Neural cell (in vitro differentiated cells): ENCODE measurements around the gene TBPL1. TPM values are rescaled to one million over a fixed set of nuclear protein-coding genes. Genes with fewer than 3 reads are reported as not detected.

Experiments
- H2AFZ ChIP-seq: fragments of 200-600, 300-800 bp; sonication (generic), shearing (Covaris generic); 2 replicates; pipeline ENCODE4 v1.6.0; 2014; ENCODE audit warnings: low read depth, mild to moderate bottlenecking, antibody characterized with exemption, low read length, moderate library complexity
- H3F3A ChIP-seq: fragments of 200-600 bp; shearing (Covaris generic); 2 replicates; pipeline ENCODE4 v1.6.1; 2016; ENCODE audit warnings: mild to moderate bottlenecking, moderate library complexity, mixed read lengths, antibody characterized with exemption, low read length; ENCODE audit not compliant: insufficient read depth, poor library complexity, severe bottlenecking
- H3K27ac ChIP-seq: fragments of 200-600, 300-800 bp; sonication (generic), shearing (Covaris generic); 2 replicates; pipeline ENCODE4 v1.5.1; 2014; ENCODE audit warnings: mild to moderate bottlenecking, low read length, moderate library complexity
- H3K27me3 ChIP-seq: fragments of 300-800, 200-600 bp; sonication (generic), shearing (Covaris generic); 2 replicates; pipeline ENCODE4 v1.6.0; 2014; ENCODE audit warnings: mild to moderate bottlenecking, low read depth, low read length, moderate library complexity; ENCODE audit not compliant: insufficient read depth
- H3K36me3 ChIP-seq: fragments of 300-800, 200-600 bp; sonication (generic), shearing (Covaris generic); 2 replicates; pipeline ENCODE4 v1.5.1; 2014; ENCODE audit warnings: mild to moderate bottlenecking, antibody characterized with exemption, low read length, moderate library complexity; ENCODE audit not compliant: insufficient read depth
- H3K4me2 ChIP-seq: fragments of 300-800, 200-600 bp; sonication (generic), shearing (Covaris generic); 2 replicates; pipeline ENCODE4 v1.6.0; 2014; ENCODE audit warnings: mild to moderate bottlenecking, low read length
- H3K4me3 ChIP-seq: fragments of 300-800, 200-600 bp; sonication (generic), shearing (Covaris generic); 2 replicates; pipeline ENCODE4 v1.5.1; 2014; ENCODE audit warnings: mild to moderate bottlenecking, low read length, moderate library complexity
- H3K79me2 ChIP-seq: fragments of 200-600 bp; shearing (Covaris generic); replicated peaks from 2 replicates; pipeline ENCODE4 v1.6.0; 2014; ENCODE audit warnings: mild to moderate bottlenecking, low read length, moderate library complexity; ENCODE audit not compliant: insufficient read depth
- H3K9ac ChIP-seq: fragments of 300-800, 200-600 bp; sonication (generic), shearing (Covaris generic); 2 replicates; pipeline ENCODE4 v1.6.1; 2016; ENCODE audit warnings: mild to moderate bottlenecking, low read length, mixed read lengths
- H3K9me2 ChIP-seq: fragments of 200-600 bp; shearing (Covaris generic); 2 replicates; pipeline ENCODE4 v1.6.1; 2016; ENCODE audit warnings: mild to moderate bottlenecking, low read length, mixed read lengths; ENCODE audit not compliant: insufficient read depth
- H3K9me3 ChIP-seq: fragments of 200-600, 300-800 bp; sonication (generic), shearing (Covaris generic); 2 replicates; pipeline ENCODE4 v1.6.1; 2016; ENCODE audit warnings: mild to moderate bottlenecking, mixed run types, low read length, moderate library complexity, mixed read lengths
- H4K20me1 ChIP-seq: fragments of 200-600 bp; shearing (Covaris generic); 2 replicates; pipeline ENCODE4 v1.6.1; 2016; ENCODE audit warnings: mild to moderate bottlenecking, mixed run types; ENCODE audit not compliant: insufficient read depth
- EP300 ChIP-seq: fragments of 450-650 bp; conservative IDR thresholded peaks from 2 replicates; pipeline ENCODE4 v1.6.1; 2014; ENCODE audit warnings: antibody characterized with exemption, mild to moderate bottlenecking, moderate library complexity; ENCODE audit not compliant: poor library complexity, severe bottlenecking
- EZH2 ChIP-seq: fragments of 200-600, 300-800 bp; shearing (Covaris generic), sonication (generic); IDR thresholded peaks from 2 replicates; pipeline ENCODE4 v1.6.1; 2014; ENCODE audit warnings: antibody characterized with exemption, low read length, borderline replicate concordance, mild to moderate bottlenecking; ENCODE audit not compliant: insufficient read depth, poor library complexity, severe bottlenecking
- MXI1 ChIP-seq: fragments of 450-650 bp; conservative IDR thresholded peaks from 2 replicates; pipeline ENCODE4 v1.6.1; 2014; ENCODE audit warnings: antibody characterized with exemption, mild to moderate bottlenecking; ENCODE audit not compliant: poor library complexity, severe bottlenecking
- POLR2AphosphoS5 ChIP-seq: IDR thresholded peaks from 2 replicates; pipeline ENCODE4 v1.6.1; 2012
- RAD21 ChIP-seq: fragments of 450-650 bp; conservative IDR thresholded peaks from 2 replicates; pipeline ENCODE4 v1.6.1; 2014; ENCODE audit warnings: antibody characterized with exemption, mild to moderate bottlenecking, moderate library complexity
- SMC3 ChIP-seq: fragments of 450-650 bp; conservative IDR thresholded peaks from 2 replicates; pipeline ENCODE4 v1.6.1; 2014; ENCODE audit warnings: antibody characterized with exemption, mild to moderate bottlenecking, moderate library complexity; ENCODE audit not compliant: poor library complexity
- TAF1 ChIP-seq: IDR thresholded peaks from 2 replicates; pipeline ENCODE4 v1.6.1; 2012; ENCODE audit warnings: low read depth
- polyA plus RNA-seq: library from polyadenylated mRNA; depleted of rRNA; stranded (reverse); fragments of >200 nt; gene quantifications from 2 replicates; pipeline ENCODE4 v1.2.3, GENCODE V29; 2014
- TF ChIP-seq, protein P1 (sequence below): IDR thresholded peaks from 2 replicates; pipeline ENCODE4 v1.6.1; 2012; ENCODE audit warnings: borderline replicate concordance
- TF ChIP-seq, protein P2 (sequence below): fragments of 450-650 bp; IDR thresholded peaks from 2 replicates; pipeline ENCODE4 v1.5.1; 2014; ENCODE audit warnings: antibody characterized with exemption, mild to moderate bottlenecking, moderate library complexity; ENCODE audit not compliant: poor library complexity, severe bottlenecking

The TBPL1 gene
- polyA plus RNA-seq, 1 donor from 2014 or later: 110 TPM

DNA sequence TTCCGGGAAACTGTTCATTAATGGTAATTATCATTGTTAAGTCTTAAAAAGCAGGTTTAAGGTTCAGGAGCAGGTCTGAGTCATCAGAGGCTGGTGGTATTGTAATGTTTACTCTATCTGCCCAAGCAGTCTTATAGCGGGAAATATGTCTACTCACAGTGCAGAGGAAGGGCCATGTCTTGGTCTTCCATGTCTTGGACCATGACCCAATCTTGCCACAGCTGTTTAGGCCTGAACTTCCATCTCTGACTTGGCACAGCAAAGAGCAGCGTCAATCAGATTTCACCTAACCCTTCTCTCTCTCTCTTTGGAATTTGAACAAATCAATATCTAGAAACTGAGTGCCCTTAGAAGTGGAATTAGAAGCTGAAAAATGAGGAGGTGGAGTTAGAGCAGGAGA, 73.6 kb downstream of the TBPL1 start:
- H3K79me2 ChIP-seq: no peaks in the 10 kb centered on the region
- H4K20me1 ChIP-seq: no peaks in the 10 kb centered on the region
- H2AFZ ChIP-seq: no peak overlapping the region
- no peak overlapping the region for H3K4me3 ChIP-seq
- TF ChIP-seq SMC3 (no peak), MXI1 (no peak), POLR2AphosphoS5 (no peak)
- no peak overlapping the region for H3K9ac ChIP-seq
- H3K9me2 ChIP-seq: no peaks in the 10 kb centered on the region
- H3K27ac ChIP-seq: no peak overlapping the region
- no peaks in the 10 kb centered on the region for H3F3A ChIP-seq
- H3K9me3 ChIP-seq: no peaks in the 10 kb centered on the region
- H3K36me3 ChIP-seq: no peaks in the 10 kb centered on the region
- H3K4me2 ChIP-seq: no peak overlapping the region
- no peaks in the 10 kb centered on the region for H3K27me3 ChIP-seq

DNA sequence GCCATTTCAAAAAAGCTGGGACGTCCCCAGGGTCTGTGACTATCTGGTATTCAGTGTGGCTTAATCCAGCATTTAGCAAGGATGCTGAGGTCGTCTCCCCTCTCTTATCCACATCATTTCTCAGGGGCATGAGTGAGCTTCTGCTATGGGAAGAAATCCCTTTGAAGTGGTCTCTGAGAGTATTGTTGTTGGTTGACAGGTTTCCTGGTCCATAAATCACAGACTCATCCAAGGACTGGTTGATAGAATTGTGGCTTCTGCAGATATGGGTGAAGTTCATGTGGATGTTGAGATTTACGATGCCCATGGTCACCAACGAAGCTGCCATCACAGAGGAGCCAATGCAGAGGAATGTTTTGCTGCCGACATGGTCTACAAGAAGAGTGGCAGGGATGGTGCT, 75.4 kb downstream of the TBPL1 start:
- TF ChIP-seq, protein P1, sequence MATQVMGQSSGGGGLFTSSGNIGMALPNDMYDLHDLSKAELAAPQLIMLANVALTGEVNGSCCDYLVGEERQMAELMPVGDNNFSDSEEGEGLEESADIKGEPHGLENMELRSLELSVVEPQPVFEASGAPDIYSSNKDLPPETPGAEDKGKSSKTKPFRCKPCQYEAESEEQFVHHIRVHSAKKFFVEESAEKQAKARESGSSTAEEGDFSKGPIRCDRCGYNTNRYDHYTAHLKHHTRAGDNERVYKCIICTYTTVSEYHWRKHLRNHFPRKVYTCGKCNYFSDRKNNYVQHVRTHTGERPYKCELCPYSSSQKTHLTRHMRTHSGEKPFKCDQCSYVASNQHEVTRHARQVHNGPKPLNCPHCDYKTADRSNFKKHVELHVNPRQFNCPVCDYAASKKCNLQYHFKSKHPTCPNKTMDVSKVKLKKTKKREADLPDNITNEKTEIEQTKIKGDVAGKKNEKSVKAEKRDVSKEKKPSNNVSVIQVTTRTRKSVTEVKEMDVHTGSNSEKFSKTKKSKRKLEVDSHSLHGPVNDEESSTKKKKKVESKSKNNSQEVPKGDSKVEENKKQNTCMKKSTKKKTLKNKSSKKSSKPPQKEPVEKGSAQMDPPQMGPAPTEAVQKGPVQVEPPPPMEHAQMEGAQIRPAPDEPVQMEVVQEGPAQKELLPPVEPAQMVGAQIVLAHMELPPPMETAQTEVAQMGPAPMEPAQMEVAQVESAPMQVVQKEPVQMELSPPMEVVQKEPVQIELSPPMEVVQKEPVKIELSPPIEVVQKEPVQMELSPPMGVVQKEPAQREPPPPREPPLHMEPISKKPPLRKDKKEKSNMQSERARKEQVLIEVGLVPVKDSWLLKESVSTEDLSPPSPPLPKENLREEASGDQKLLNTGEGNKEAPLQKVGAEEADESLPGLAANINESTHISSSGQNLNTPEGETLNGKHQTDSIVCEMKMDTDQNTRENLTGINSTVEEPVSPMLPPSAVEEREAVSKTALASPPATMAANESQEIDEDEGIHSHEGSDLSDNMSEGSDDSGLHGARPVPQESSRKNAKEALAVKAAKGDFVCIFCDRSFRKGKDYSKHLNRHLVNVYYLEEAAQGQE: no peak
- no peak for TF ChIP-seq EP300
- TF ChIP-seq EZH2: no peak
- no peak for TF ChIP-seq RAD21
- TF ChIP-seq SMC3: no peak
- TF ChIP-seq, protein P2, sequence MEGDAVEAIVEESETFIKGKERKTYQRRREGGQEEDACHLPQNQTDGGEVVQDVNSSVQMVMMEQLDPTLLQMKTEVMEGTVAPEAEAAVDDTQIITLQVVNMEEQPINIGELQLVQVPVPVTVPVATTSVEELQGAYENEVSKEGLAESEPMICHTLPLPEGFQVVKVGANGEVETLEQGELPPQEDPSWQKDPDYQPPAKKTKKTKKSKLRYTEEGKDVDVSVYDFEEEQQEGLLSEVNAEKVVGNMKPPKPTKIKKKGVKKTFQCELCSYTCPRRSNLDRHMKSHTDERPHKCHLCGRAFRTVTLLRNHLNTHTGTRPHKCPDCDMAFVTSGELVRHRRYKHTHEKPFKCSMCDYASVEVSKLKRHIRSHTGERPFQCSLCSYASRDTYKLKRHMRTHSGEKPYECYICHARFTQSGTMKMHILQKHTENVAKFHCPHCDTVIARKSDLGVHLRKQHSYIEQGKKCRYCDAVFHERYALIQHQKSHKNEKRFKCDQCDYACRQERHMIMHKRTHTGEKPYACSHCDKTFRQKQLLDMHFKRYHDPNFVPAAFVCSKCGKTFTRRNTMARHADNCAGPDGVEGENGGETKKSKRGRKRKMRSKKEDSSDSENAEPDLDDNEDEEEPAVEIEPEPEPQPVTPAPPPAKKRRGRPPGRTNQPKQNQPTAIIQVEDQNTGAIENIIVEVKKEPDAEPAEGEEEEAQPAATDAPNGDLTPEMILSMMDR: no peak
- TF ChIP-seq MXI1: no peak
- TF ChIP-seq TAF1: no peak
- no peak for TF ChIP-seq POLR2AphosphoS5
- H3K4me2 ChIP-seq: no peak overlapping the region
- no peak overlapping the region for H3K4me3 ChIP-seq
- no peaks in the 10 kb centered on the region for H3F3A ChIP-seq
- H3K9me2 ChIP-seq: no peaks in the 10 kb centered on the region
- no peak overlapping the region for H2AFZ ChIP-seq
- H3K79me2 ChIP-seq: no peaks in the 10 kb centered on the region
- H3K9ac ChIP-seq: no peak overlapping the region
- no peaks in the 10 kb centered on the region for H3K9me3 ChIP-seq
- no peaks in the 10 kb centered on the region for H4K20me1 ChIP-seq
- no peaks in the 10 kb centered on the region for H3K27me3 ChIP-seq
- no peak overlapping the region for H3K27ac ChIP-seq
- H3K36me3 ChIP-seq: no peaks in the 10 kb centered on the region
